NCI-H510A treated with DMSO at 0.1 percent for 48 hours (cell line): ENCODE measurements around the gene NDUFAF2.
"Not testable (repeated sequence)": the region's sequence is repeated elsewhere in the genome, so short reads cannot be mapped to it uniquely, and the experiment has no call there.

ENCODE experiments used
- DNase-seq: peaks from one replicate; lab custom pipeline; 2025; lab: John Stamatoyannopoulos, UW

Gene NDUFAF2

GRCh38 chr5:60944904-60945812, at the start of gene NDUFAF2, which contains the start of gene ERCC8:
NDUFAF2 (plus strand) TSS chr5:60945205; CDS start chr5:60945256, 51 bp downstream.
ERCC8 (minus strand) TSS chr5:60945070; CDS start chr5:60945008, 62 bp downstream.
- peak; percentile 63 for DNase-seq

- DNase-seq: no peak
These were observed 48.0 kb upstream of the NDUFAF2 start for GRCh38 chr5:60896991-60897390.

GRCh38 chr5:60903356-60903755, 41.6 kb upstream of the NDUFAF2 start:
- DNase-seq: no peak

- no peak for DNase-seq
These were observed 28.4 kb upstream of the NDUFAF2 start for GRCh38 chr5:60916646-60917045.

GRCh38 chr5:60918466-60918865, 26.5 kb upstream of the NDUFAF2 start:
- no peak for DNase-seq

GRCh38 chr5:60927450-60927849, 17.6 kb upstream of the NDUFAF2 start:
- DNase-seq: no peak

GRCh38 chr5:60929024-60929423, 16.0 kb upstream of the NDUFAF2 start:
- no peak for DNase-seq

GRCh38 chr5:60943624-60944023, 1.4 kb upstream of the NDUFAF2 start:
- no peak for DNase-seq

GRCh38 chr5:60945813-60946187, 795 bp downstream of the NDUFAF2 start:
- DNase-seq: peak; percentile 31

GRCh38 chr5:60948738-60949137, 3.7 kb downstream of the NDUFAF2 start:
- DNase-seq: no peak

- no peak for DNase-seq
These were observed 10.2 kb downstream of the NDUFAF2 start for GRCh38 chr5:60955239-60955638.

GRCh38 chr5:60958088-60958487, 13.1 kb downstream of the NDUFAF2 start:
- DNase-seq: no peak

- no peak for DNase-seq
These were observed 13.7 kb downstream of the NDUFAF2 start for GRCh38 chr5:60958712-60959111.

- peak; percentile 2 for DNase-seq
These were observed 14.2 kb downstream of the NDUFAF2 start for GRCh38 chr5:60959156-60959555.

GRCh38 chr5:60960591-60960990, 15.6 kb downstream of the NDUFAF2 start:
- no peak for DNase-seq

GRCh38 chr5:60961685-60962084, 16.7 kb downstream of the NDUFAF2 start:
- no peak for DNase-seq

- DNase-seq: no peak
These were observed 27.2 kb downstream of the NDUFAF2 start for GRCh38 chr5:60972231-60972630.

- DNase-seq: no peak
These were observed 33.1 kb downstream of the NDUFAF2 start for GRCh38 chr5:60977956-60978737.

- DNase-seq: no peak
These were observed 34.0 kb downstream of the NDUFAF2 start for GRCh38 chr5:60978968-60979367.

- no peak for DNase-seq
These were observed 35.5 kb downstream of the NDUFAF2 start for GRCh38 chr5:60980511-60980910.

- DNase-seq: not testable (repeated sequence)
These were observed 37.1 kb downstream of the NDUFAF2 start for GRCh38 chr5:60982127-60982526.

GRCh38 chr5:60989790-60990189, 44.8 kb downstream of the NDUFAF2 start:
- DNase-seq: no peak

- no peak for DNase-seq
These were observed 47.9 kb downstream of the NDUFAF2 start for GRCh38 chr5:60992871-60993270.
